GM23338 (cell line): ENCODE measurements around the gene DHRS7C.

Experiments used
- CREB1 ChIP-seq: fragments of 250-450 bp; sonication (Bioruptor Pico); IDR thresholded peaks from 2 replicates; pipeline ENCODE4 v1.5.0; 2020; ENCODE audit warnings: low read depth, mild to moderate bottlenecking, moderate library complexity
- CTCF ChIP-seq, 2 experiments: fragments of 200-600 bp in 1 of 2; sonication (generic) in 1 of 2; conservative IDR thresholded peaks; 2 replicates each; pipeline versions ENCODE4 v1.5.1 to v1.6.1; 2016 to 2017; ENCODE audit warnings: antibody characterized with exemption in 2 of 2, low read depth in 2 of 2, mild to moderate bottlenecking in 2 of 2, moderate library complexity in 1 of 2
- EZH2 ChIP-seq: fragments of 200-600 bp; sonication (generic); IDR thresholded peaks from one replicate; pipeline ENCODE4 v1.8.0; 2017; ENCODE audit warnings: antibody characterized with exemption, mild to moderate bottlenecking, low read depth; ENCODE audit not compliant: unreplicated experiment
- EZH2phosphoT487 ChIP-seq: fragments of 200-600 bp; sonication (generic); IDR thresholded peaks from one replicate; pipeline ENCODE4 v1.8.1; 2018; ENCODE audit warnings: antibody characterized with exemption; ENCODE audit not compliant: unreplicated experiment
- JUNB ChIP-seq: IDR thresholded peaks from one replicate; pipeline ENCODE4 v1.6.1; 2016; ENCODE audit warnings: antibody characterized with exemption; ENCODE audit not compliant: unreplicated experiment
- POLR2AphosphoS5 ChIP-seq: IDR thresholded peaks from 2 replicates; pipeline ENCODE4 v1.6.1; 2016; ENCODE audit warnings: antibody characterized with exemption, low read depth
- REST ChIP-seq: IDR thresholded peaks from one replicate; pipeline ENCODE4 v1.6.1; 2018; ENCODE audit warnings: antibody characterized with exemption; ENCODE audit not compliant: unreplicated experiment
- STAT1 ChIP-seq: IDR thresholded peaks from one replicate; pipeline ENCODE4 v1.6.1; 2016; ENCODE audit warnings: antibody characterized with exemption; ENCODE audit not compliant: unreplicated experiment

GRCh38 chr17:9820448-9820847 lies 29.1 kb upstream of the DHRS7C start:
- TF ChIP-seq CTCF (conservative IDR thresholded peaks at IDR 0.05; ENCODE audit: low read depth in 2 of 2) (no peak), STAT1 (no peak), EZH2phosphoT487 (no peak), CREB1 (CRISPR knock-in tag) (no peak), JUNB (no peak), POLR2AphosphoS5 (no peak), EZH2 (no peak), REST (no peak)
